IMR-90 (cell line): Measurements from ENCODE around the gene BRAT1. TPM values are rescaled to one million over a fixed set of nuclear protein-coding genes. Genes with fewer than 3 reads are reported as not detected.

Experiments
- ATAC-seq: fragments of 200-7000 bp; cut with Tn5 transposase; 2 replicates; pipeline ENCODE4 v1.9.1; 2020; ENCODE audit warnings: low read depth, mild to moderate bottlenecking, moderate library complexity
- BruUV-seq: library from RNA; stranded (reverse); fragments of 400-500 nt; replicated peaks from 2 replicates; lab custom pipeline; 2021; lab: Mats Ljungman, UMichigan
- CTCF ChIA-PET: fragments of 300-600 bp; formaldehyde crosslinking; extraction: SDS; loops from one replicate; lab custom pipeline; 2021; ENCODE audit warnings: antibody characterized with exemption; lab: Yijun Ruan, JAX
- POLR2A ChIA-PET: fragments of 300-600 bp; sonication (Branson Sonifier 250); formaldehyde crosslinking; loops from one replicate; lab custom pipeline; 2022; ENCODE audit warnings: antibody characterized with exemption; ENCODE audit not compliant: unreplicated experiment; lab: Charles Lee
- DNase-seq: peaks from one replicate; pipeline ENCODE4 v3.0.0; 2013
- H2AFZ ChIP-seq: replicated peaks from 2 replicates; pipeline ENCODE3; 2013; ENCODE audit warnings: low read length, mild to moderate bottlenecking; ENCODE audit not compliant: poor library complexity
- H2AK5ac ChIP-seq: 2 replicates; pipeline ENCODE4 v1.6.1; 2013; ENCODE audit warnings: low read depth, low read length, inconsistent platforms
- H2AK9ac ChIP-seq: replicated peaks from 2 replicates; pipeline ENCODE3; 2013; ENCODE audit warnings: mild to moderate bottlenecking, low read depth, low read length, moderate library complexity; ENCODE audit not compliant: poor library complexity
- H2BK120ac ChIP-seq: 2 replicates; pipeline ENCODE4 v1.6.1; 2013; ENCODE audit warnings: low read depth, low read length, inconsistent platforms
- H2BK15ac ChIP-seq: 3 replicates; pipeline ENCODE4 v1.6.1; 2013; ENCODE audit warnings: low read depth, low read length, inconsistent platforms
- H2BK20ac ChIP-seq: 2 replicates; pipeline ENCODE4 v1.6.1; 2013; ENCODE audit warnings: low read depth, mild to moderate bottlenecking, inconsistent platforms, low read length, moderate library complexity
- H2BK5ac ChIP-seq: 2 replicates; pipeline ENCODE4 v1.6.1; 2013; ENCODE audit warnings: mild to moderate bottlenecking, low read depth, low read length, inconsistent platforms; ENCODE audit not compliant: poor library complexity, severe bottlenecking
- H3K14ac ChIP-seq: replicated peaks from 2 replicates; pipeline ENCODE4 v1.6.1; 2013; ENCODE audit warnings: low read depth, low read length, inconsistent platforms
- H3K18ac ChIP-seq: 2 replicates; pipeline ENCODE4 v1.6.1; 2013; ENCODE audit warnings: low read depth, low read length, control low read depth
- H3K23ac ChIP-seq: 2 replicates; pipeline ENCODE4 v1.6.1; 2013; ENCODE audit warnings: low read depth, low read length, inconsistent platforms
- H3K27ac ChIP-seq: 2 replicates; pipeline ENCODE4 v1.5.1; 2013; ENCODE audit warnings: mild to moderate bottlenecking, control low read depth, low read length; ENCODE audit not compliant: insufficient read depth
- H3K27me3 ChIP-seq: 2 replicates; pipeline ENCODE4 v1.6.1; 2013; ENCODE audit warnings: low read length; ENCODE audit not compliant: control insufficient read depth, insufficient read depth
- H3K36me3 ChIP-seq: 2 replicates; pipeline ENCODE4 v1.6.1; 2013; ENCODE audit warnings: low read length, mixed read lengths; ENCODE audit not compliant: control insufficient read depth, insufficient read depth
- H3K4ac ChIP-seq: 2 replicates; pipeline ENCODE4 v1.6.1; 2013; ENCODE audit warnings: low read depth, low read length, inconsistent platforms
- H3K4me1 ChIP-seq: 2 replicates; pipeline ENCODE4 v1.6.1; 2013; ENCODE audit warnings: low read length, mixed read lengths; ENCODE audit not compliant: control insufficient read depth, insufficient read depth
- H3K4me2 ChIP-seq: 2 replicates; pipeline ENCODE4 v1.6.1; 2013; ENCODE audit warnings: low read depth, mild to moderate bottlenecking, control low read depth, low read length, moderate library complexity
- H3K4me3 ChIP-seq: 2 replicates; pipeline ENCODE4 v1.5.1; 2013; ENCODE audit warnings: low read depth, mild to moderate bottlenecking, control low read depth, low read length, moderate library complexity; ENCODE audit not compliant: insufficient read depth
- H3K56ac ChIP-seq: 2 replicates; pipeline ENCODE4 v1.6.1; 2013; ENCODE audit warnings: low read length, inconsistent platforms; ENCODE audit not compliant: insufficient read depth; ENCODE audit errors: extremely low read depth
- H3K79me1 ChIP-seq, 2 experiments: 2 replicates each; pipeline ENCODE4 v1.6.1; 2013; ENCODE audit warnings: low read length in 2 of 2, inconsistent platforms in 1 of 2, low read depth in 1 of 2
- H3K9ac ChIP-seq: 2 replicates; pipeline ENCODE4 v1.6.1; 2013; ENCODE audit warnings: low read depth, low read length, control low read depth
- H3K9me1 ChIP-seq: 2 replicates; pipeline ENCODE4 v1.6.1; 2013; ENCODE audit warnings: low read length, inconsistent platforms; ENCODE audit not compliant: insufficient read depth
- H3K9me3 ChIP-seq: 2 replicates; pipeline ENCODE4 v1.6.1; 2013; ENCODE audit warnings: low read length; ENCODE audit not compliant: control insufficient read depth, insufficient read depth
- H4K20me1 ChIP-seq: 2 replicates; pipeline ENCODE4 v1.6.1; 2013; ENCODE audit warnings: low read length, inconsistent platforms; ENCODE audit not compliant: insufficient read depth
- H4K5ac ChIP-seq: 2 replicates; pipeline ENCODE4 v1.6.1; 2013; ENCODE audit warnings: mild to moderate bottlenecking, low read depth, low read length, control low read depth
- H4K8ac ChIP-seq, 2 experiments: 2 replicates each; pipeline ENCODE4 v1.6.1; 2013; ENCODE audit warnings: low read depth in 2 of 2, low read length in 2 of 2, control low read depth in 1 of 2, inconsistent platforms in 1 of 2
- H4K91ac ChIP-seq: 2 replicates; pipeline ENCODE4 v1.6.1; 2013; ENCODE audit warnings: low read depth, low read length, inconsistent platforms; ENCODE audit not compliant: insufficient read depth
- BHLHE40 ChIP-seq: fragments of 150-350 bp; IDR thresholded peaks from 2 replicates; pipeline ENCODE4 v1.6.1; 2016; ENCODE audit warnings: mild to moderate bottlenecking, low read depth, low read length
- CEBPB ChIP-seq: IDR thresholded peaks from 2 replicates; pipeline ENCODE4 v1.6.1; 2012; ENCODE audit warnings: low read depth, low read length, improper control_type of control experiment
- CHD1 ChIP-seq: IDR thresholded peaks from 2 replicates; pipeline ENCODE4 v1.6.1; 2012; ENCODE audit warnings: low read depth, low read length, improper control_type of control experiment
- FOS ChIP-seq: fragments of 150-350 bp; IDR thresholded peaks from 2 replicates; pipeline ENCODE4 v1.6.1; 2016; ENCODE audit warnings: low read depth, low read length
- MAFK ChIP-seq: IDR thresholded peaks from 2 replicates; pipeline ENCODE4 v1.6.1; 2012; ENCODE audit warnings: low read depth, low read length, improper control_type of control experiment
- MAZ ChIP-seq: IDR thresholded peaks from 2 replicates; pipeline ENCODE4 v1.6.1; 2012; ENCODE audit warnings: low read depth, mild to moderate bottlenecking, low read length, improper control_type of control experiment, moderate library complexity, borderline replicate concordance
- MXI1 ChIP-seq: IDR thresholded peaks from 2 replicates; pipeline ENCODE4 v1.6.1; 2012; ENCODE audit warnings: low read depth, mild to moderate bottlenecking, low read length, moderate library complexity, borderline replicate concordance
- NFE2L2 ChIP-seq: fragments of 150-350 bp; IDR thresholded peaks from 2 replicates; pipeline ENCODE4 v1.6.1; 2016; ENCODE audit warnings: low read depth, mild to moderate bottlenecking, low read length
- POLR2A ChIP-seq: IDR thresholded peaks from 2 replicates; pipeline ENCODE4 v1.6.1; 2012; ENCODE audit warnings: mild to moderate bottlenecking, low read depth, low read length
- RAD21 ChIP-seq: IDR thresholded peaks from 2 replicates; pipeline ENCODE4 v1.6.1; 2012; ENCODE audit warnings: low read length, improper control_type of control experiment
- RCOR1 ChIP-seq: IDR thresholded peaks from 2 replicates; pipeline ENCODE4 v1.6.1; 2012; ENCODE audit warnings: mild to moderate bottlenecking, low read length, improper control_type of control experiment; ENCODE audit not compliant: insufficient replicate concordance
- RFX5 ChIP-seq: IDR thresholded peaks from 2 replicates; pipeline ENCODE4 v1.8.0; 2012; ENCODE audit warnings: low read depth, mild to moderate bottlenecking, low read length, moderate library complexity
- SMC3 ChIP-seq: fragments of 150-350 bp; IDR thresholded peaks from 2 replicates; pipeline ENCODE4 v1.6.1; 2016; ENCODE audit warnings: low read depth, mild to moderate bottlenecking, antibody characterized with exemption, low read length, moderate library complexity
- WGBS, 2 experiments: methylation state at CpG; one replicate each; pipeline versions ENCODE4 v1.1.5 to v1.1.7; 2013; ENCODE audit warnings: missing lambda C conversion rate in 2 of 2; ENCODE audit not compliant: insufficient read length in 1 of 2; ENCODE audit errors: extremely low coverage in 2 of 2; 5-methylcytosine and 5-hydroxymethylcytosine counted together
- dilution Hi-C: fragments of 300-500 bp; cut with HindIII; formaldehyde crosslinking; loops from one replicate; pipeline ENCODE4 v1.14.3; 2018; ENCODE audit warnings: low sequenced_read_pairs; ENCODE audit not compliant: unreplicated experiment
- in situ Hi-C: fragments of 300-500 bp; cut with MboI; formaldehyde crosslinking; loops from 3 replicates; pipeline ENCODE4 v1.14.3; 2019; ENCODE audit warnings: low sequenced_read_pairs, inconsistent platforms, mixed read lengths
- intact Hi-C: fragments of 100-400 bp; cut with micrococcal nuclease; formaldehyde crosslinking; loops from 2 replicates; pipeline ENCODE4 v1.10.0; 2022
- polyA plus RNA-seq, 3 experiments: library from polyadenylated mRNA; depleted of rRNA; stranded (reverse); fragments of >200 nt; gene quantifications; 2 replicates each; pipeline ENCODE4 v1.2.3, GENCODE V29; 2012; ENCODE audit warnings: low replicate concordance in 1 of 3
- total RNA-seq: library from RNA; depleted of rRNA; stranded (reverse); fragments of >200 nt; gene quantifications from 2 replicates; pipeline ENCODE4 v1.2.3, GENCODE V29; 2012
- TF ChIP-seq, protein P1 (sequence below): fragments of 150-350 bp; IDR thresholded peaks from 2 replicates; pipeline ENCODE4 v1.6.1; 2017; ENCODE audit warnings: mild to moderate bottlenecking, antibody characterized with exemption, low read length, low read depth
- TF ChIP-seq, protein P2 (sequence below): fragments of 150-350 bp; IDR thresholded peaks from 2 replicates; pipeline ENCODE4 v1.6.1; 2016; ENCODE audit warnings: low read depth, mild to moderate bottlenecking, low read length, moderate library complexity, borderline replicate concordance
- TF ChIP-seq, protein P3 (sequence below): conservative IDR thresholded peaks from 2 replicates; pipeline ENCODE4 v1.5.1; 2012; ENCODE audit warnings: mild to moderate bottlenecking, low read depth, low read length, improper control_type of control experiment

BRAT1 gene
- total and polyA plus RNA-seq, 2 of the 4 experiments (the other 2 are of a cell fraction): 6.8 to 21.9 TPM

DNA sequence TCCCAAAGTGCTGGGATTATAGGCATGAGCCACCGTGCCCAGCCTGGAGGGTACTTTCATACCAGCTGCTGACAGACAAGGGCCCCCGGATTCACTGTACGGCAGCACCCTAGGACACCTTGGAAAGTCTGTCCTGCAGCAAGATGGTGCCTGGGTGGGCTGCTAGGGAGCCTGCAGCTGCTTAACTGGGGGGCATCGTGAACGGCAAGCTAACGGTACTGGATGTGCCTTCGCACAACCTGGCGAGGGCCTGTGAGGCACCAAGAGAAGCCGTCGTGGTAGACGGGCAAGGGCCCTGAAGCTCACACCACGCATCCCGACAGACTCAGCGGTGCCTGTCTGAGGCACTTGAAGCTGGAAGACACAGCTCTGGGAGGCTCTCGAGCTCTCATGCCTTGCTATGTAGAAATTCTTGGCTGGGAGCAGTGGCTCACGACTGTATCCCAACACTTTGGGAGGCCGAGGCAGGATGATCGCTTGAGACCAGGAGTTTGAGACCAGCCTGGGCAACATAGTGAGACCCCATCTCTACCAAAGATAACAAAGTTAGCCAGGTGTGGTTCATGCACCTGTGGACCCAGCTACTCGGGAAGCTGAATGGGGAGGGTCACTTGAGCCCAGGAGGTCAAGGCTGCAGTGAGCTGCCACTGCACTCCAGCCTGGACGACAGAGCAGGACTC lies 9.4 kb downstream of the BRAT1 start:
- no peak overlapping the region for H3K18ac ChIP-seq
- no TSS peak for BruUV-seq
- H2AK5ac ChIP-seq: no peak overlapping the region
- H3K36me3 ChIP-seq: peaks cover 49% of the 10 kb centered on the region
- no peak overlapping the region for H3K23ac ChIP-seq
- H3K27me3 ChIP-seq: no peaks in the 10 kb centered on the region
- no peak overlapping the region for H3K9ac ChIP-seq
- H4K8ac ChIP-seq: no peak overlapping the region
- no peak overlapping the region for H2BK15ac ChIP-seq
- peaks cover 0 to 5% of the 10 kb centered on the region in 2 experiments; a peak in 2 of 4 replicates for H3K79me1 ChIP-seq
- no peak overlapping the region for H2AFZ ChIP-seq
- H2AK9ac ChIP-seq: no peak overlapping the region
- no peak for DNase-seq
- no peaks in the 10 kb centered on the region for H3K9me3 ChIP-seq
- dilution Hi-C loops: no loop called here
- H3K27ac ChIP-seq: no peak overlapping the region
- H4K20me1 ChIP-seq: no peaks in the 10 kb centered on the region; the same call in none of the 2 replicates
- WGBS, 2 experiments: 95% methylated on average over 14 of the region's 20 CpGs; no CpG with 5 or more reads in 1 of the 2 experiments
- no peak overlapping the region for H3K4ac ChIP-seq
- ChIA-PET POLR2A (no interaction called here), CTCF (no interaction called here)
- no peak overlapping the region for H4K5ac ChIP-seq
- H3K9me1 ChIP-seq: no peaks in the 10 kb centered on the region; the same call in 1 of the 2 replicates
- no peak overlapping the region for H3K56ac ChIP-seq
- no peak overlapping the region for H2BK20ac ChIP-seq
- no peak overlapping the region for H3K4me3 ChIP-seq
- in situ Hi-C loops: no loop called here
- H3K4me1 ChIP-seq: no peaks in the 10 kb centered on the region
- H2BK120ac ChIP-seq: no peak overlapping the region
- no peak for TF ChIP-seq NFE2L2
- TF ChIP-seq MXI1: no peak
- TF ChIP-seq RAD21: no peak
- TF ChIP-seq RCOR1: no peak
- TF ChIP-seq BHLHE40: no peak
- TF ChIP-seq RFX5: no peak
- no peak for TF ChIP-seq FOS
- TF ChIP-seq CEBPB: no peak
- TF ChIP-seq MAZ: no peak
- TF ChIP-seq, protein P1, sequence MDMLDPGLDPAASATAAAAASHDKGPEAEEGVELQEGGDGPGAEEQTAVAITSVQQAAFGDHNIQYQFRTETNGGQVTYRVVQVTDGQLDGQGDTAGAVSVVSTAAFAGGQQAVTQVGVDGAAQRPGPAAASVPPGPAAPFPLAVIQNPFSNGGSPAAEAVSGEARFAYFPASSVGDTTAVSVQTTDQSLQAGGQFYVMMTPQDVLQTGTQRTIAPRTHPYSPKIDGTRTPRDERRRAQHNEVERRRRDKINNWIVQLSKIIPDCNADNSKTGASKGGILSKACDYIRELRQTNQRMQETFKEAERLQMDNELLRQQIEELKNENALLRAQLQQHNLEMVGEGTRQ: no peak
- TF ChIP-seq, protein P2, sequence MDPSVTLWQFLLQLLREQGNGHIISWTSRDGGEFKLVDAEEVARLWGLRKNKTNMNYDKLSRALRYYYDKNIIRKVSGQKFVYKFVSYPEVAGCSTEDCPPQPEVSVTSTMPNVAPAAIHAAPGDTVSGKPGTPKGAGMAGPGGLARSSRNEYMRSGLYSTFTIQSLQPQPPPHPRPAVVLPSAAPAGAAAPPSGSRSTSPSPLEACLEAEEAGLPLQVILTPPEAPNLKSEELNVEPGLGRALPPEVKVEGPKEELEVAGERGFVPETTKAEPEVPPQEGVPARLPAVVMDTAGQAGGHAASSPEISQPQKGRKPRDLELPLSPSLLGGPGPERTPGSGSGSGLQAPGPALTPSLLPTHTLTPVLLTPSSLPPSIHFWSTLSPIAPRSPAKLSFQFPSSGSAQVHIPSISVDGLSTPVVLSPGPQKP: no peak
- no peak for TF ChIP-seq MAFK
- TF ChIP-seq, protein P3, sequence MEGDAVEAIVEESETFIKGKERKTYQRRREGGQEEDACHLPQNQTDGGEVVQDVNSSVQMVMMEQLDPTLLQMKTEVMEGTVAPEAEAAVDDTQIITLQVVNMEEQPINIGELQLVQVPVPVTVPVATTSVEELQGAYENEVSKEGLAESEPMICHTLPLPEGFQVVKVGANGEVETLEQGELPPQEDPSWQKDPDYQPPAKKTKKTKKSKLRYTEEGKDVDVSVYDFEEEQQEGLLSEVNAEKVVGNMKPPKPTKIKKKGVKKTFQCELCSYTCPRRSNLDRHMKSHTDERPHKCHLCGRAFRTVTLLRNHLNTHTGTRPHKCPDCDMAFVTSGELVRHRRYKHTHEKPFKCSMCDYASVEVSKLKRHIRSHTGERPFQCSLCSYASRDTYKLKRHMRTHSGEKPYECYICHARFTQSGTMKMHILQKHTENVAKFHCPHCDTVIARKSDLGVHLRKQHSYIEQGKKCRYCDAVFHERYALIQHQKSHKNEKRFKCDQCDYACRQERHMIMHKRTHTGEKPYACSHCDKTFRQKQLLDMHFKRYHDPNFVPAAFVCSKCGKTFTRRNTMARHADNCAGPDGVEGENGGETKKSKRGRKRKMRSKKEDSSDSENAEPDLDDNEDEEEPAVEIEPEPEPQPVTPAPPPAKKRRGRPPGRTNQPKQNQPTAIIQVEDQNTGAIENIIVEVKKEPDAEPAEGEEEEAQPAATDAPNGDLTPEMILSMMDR: no peak
- TF ChIP-seq CHD1: no peak
- TF ChIP-seq POLR2A: no peak
- TF ChIP-seq SMC3: no peak
- ATAC-seq: no peak
- H4K91ac ChIP-seq: no peak overlapping the region
- intact Hi-C loops: no loop called here
- H3K4me2 ChIP-seq: no peak overlapping the region
- no peak overlapping the region for H3K14ac ChIP-seq
- no peak overlapping the region for H2BK5ac ChIP-seq
